ENCODE measurements around the gene RGMB. TPM values are rescaled to one million over a fixed set of nuclear protein-coding genes. Genes with fewer than 3 reads are reported as not detected.

RGMB gene
- total RNA-seq, 1 donor from 2014 or later, result 98.3 TPM

DNA sequence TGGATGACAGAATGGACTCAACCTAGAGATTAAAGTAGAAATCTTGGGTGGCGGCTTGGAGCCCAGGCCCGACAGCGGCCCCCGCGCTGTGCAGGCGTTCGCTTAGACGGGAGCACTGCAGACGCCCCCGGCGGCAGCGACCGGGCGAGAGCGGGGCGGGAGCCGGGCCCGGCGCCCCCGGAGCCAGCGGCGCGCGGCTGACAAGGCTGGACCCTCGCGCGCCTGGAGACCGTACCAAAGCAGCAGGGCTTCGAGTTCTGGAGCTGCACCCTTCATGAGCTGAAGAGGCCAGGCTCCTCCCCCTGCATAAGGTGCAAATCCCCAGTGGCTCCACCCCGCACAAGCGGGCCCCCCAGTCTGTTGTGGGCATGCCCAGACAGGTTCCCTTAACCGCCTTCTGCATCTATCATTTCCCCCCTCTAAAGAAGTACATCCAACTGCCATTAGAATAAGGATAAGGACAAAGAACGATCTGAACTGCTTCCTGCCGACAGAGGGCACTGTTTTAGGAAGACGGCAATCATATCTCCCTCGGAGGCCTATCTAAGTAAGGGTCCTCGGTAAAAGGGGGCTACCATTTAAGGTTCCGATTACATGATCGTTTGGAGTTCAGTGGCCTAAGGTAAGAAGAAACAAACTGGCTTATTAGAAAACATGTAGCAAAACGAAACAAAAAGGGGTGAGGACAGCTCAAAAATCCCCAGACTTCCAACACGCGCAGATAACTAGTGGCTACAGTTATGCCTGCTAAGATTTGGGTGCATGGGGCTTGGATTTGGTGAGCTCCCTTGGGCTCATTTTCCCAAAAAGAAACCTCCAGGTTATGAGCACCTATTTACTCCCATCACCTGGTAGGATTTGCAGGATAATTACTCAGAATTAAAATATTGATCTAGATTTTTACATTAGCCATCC is 66.3 kb downstream of the RGMB start:
- H3K9me3 Mint-ChIP-seq, result peaks cover 3% of the 10 kb centered on the region
- H3K4me1 Mint-ChIP-seq, result no peaks in the 10 kb centered on the region
- TF ChIP-seq, protein P1, sequence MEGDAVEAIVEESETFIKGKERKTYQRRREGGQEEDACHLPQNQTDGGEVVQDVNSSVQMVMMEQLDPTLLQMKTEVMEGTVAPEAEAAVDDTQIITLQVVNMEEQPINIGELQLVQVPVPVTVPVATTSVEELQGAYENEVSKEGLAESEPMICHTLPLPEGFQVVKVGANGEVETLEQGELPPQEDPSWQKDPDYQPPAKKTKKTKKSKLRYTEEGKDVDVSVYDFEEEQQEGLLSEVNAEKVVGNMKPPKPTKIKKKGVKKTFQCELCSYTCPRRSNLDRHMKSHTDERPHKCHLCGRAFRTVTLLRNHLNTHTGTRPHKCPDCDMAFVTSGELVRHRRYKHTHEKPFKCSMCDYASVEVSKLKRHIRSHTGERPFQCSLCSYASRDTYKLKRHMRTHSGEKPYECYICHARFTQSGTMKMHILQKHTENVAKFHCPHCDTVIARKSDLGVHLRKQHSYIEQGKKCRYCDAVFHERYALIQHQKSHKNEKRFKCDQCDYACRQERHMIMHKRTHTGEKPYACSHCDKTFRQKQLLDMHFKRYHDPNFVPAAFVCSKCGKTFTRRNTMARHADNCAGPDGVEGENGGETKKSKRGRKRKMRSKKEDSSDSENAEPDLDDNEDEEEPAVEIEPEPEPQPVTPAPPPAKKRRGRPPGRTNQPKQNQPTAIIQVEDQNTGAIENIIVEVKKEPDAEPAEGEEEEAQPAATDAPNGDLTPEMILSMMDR (conservative IDR thresholded peaks at IDR 0.05), result no peak
- H3K36me3 Mint-ChIP-seq (ENCODE audit: low read depth), result peaks cover 2% of the 10 kb centered on the region
- no peak overlapping the region for H3K27ac Mint-ChIP-seq (ENCODE audit: unreplicated experiment)
- H3K27me3 Mint-ChIP-seq (ENCODE audit: low read depth), result no peaks in the 10 kb centered on the region
- no peak for DNase-seq (ENCODE audit: low read depth, low spot score)
- H3K4me3 Mint-ChIP-seq, result no peak overlapping the region

DNA sequence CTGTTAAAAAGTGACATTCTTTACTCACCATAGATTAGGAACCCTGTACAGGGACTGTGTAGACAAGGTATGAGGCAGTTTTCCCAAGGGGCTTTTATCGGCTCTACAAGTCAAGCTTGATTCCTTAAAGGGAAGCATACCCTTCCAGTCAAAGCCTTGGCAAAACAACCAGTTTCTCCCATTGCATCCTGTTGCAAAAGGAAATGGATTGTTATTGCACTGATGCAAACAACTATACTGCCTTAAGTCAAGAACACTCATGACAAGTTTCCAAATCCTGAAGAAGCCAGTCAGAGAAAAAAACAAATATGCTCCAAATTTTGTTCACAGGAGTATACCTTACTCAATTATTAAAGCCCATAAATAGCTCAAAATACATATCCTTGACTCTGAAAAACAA is 67.5 kb downstream of the RGMB start:
- H3K36me3 Mint-ChIP-seq (ENCODE audit: low read depth), result peaks cover 6% of the 10 kb centered on the region
- no peaks in the 10 kb centered on the region for H3K27me3 Mint-ChIP-seq (ENCODE audit: low read depth)
- H3K4me1 Mint-ChIP-seq, result no peaks in the 10 kb centered on the region
- peaks cover 8% of the 10 kb centered on the region for H3K9me3 Mint-ChIP-seq
- no peak overlapping the region for H3K27ac Mint-ChIP-seq (ENCODE audit: unreplicated experiment)
- no peak overlapping the region for H3K4me3 Mint-ChIP-seq
- TF ChIP-seq, protein P1 (conservative IDR thresholded peaks at IDR 0.05), result no peak
- DNase-seq (ENCODE audit: low read depth, low spot score), result no peak

DNA sequence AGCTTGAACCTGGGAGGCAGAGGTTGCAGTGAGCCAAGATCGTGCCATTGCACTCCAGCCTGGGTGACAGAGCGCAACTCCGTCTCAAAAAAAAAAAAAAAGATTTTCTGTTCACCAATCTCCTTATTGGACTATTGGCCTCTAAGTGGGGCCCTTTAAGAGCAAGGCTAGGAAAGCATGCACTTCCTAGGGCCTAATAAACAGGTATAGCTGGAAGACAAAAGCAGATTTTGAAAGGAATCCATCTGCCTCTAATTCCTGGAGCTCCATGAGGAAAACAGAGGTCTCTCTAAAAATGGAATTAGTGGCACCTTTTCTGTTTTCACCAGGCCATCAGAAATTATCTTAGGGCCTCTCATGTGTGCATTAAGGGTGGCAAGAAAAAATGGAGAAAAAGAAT is 70.0 kb downstream of the RGMB start:
- Mint-ChIP-seq H3K27ac (ENCODE audit: unreplicated experiment) (no peak overlapping the region), H3K4me1 (no peaks in the 10 kb centered on the region), H3K4me3 (no peak overlapping the region), H3K36me3 (ENCODE audit: low read depth) (peaks cover 4% of the 10 kb centered on the region), H3K9me3 (peaks cover 8% of the 10 kb centered on the region), H3K27me3 (ENCODE audit: low read depth) (no peaks in the 10 kb centered on the region)
- TF ChIP-seq, protein P1 (conservative IDR thresholded peaks at IDR 0.05), result no peak
- DNase-seq (ENCODE audit: low read depth, low spot score), result no peak

DNA sequence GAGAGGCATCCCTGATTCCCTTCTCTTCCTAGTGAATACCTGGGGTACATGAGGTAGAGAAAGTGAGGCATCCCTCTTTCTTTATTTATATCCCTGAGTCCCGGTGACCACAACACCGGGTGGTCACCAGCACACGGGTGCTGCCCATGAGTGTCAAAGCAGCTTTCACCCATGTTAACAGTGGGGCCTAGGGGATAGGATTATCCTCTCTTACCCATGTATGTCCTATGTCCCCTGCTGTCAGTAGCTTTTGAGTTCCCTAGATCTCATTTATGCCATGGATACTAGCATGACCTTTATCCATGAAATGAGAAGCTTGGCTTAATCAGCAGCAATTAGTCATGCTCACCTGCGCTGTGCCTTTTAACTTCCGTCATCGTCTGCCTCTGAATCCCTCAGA is 71.4 kb downstream of the RGMB start:
- no peak for DNase-seq (ENCODE audit: low read depth, low spot score)
- TF ChIP-seq, protein P1 (conservative IDR thresholded peaks at IDR 0.05), result no peak
- Mint-ChIP-seq H3K4me3 (no peak overlapping the region), H3K9me3 (peaks cover 6% of the 10 kb centered on the region), H3K4me1 (no peaks in the 10 kb centered on the region), H3K27me3 (ENCODE audit: low read depth) (no peaks in the 10 kb centered on the region), H3K27ac (ENCODE audit: unreplicated experiment) (no peak overlapping the region), H3K36me3 (ENCODE audit: low read depth) (peaks cover 4% of the 10 kb centered on the region)

DNA sequence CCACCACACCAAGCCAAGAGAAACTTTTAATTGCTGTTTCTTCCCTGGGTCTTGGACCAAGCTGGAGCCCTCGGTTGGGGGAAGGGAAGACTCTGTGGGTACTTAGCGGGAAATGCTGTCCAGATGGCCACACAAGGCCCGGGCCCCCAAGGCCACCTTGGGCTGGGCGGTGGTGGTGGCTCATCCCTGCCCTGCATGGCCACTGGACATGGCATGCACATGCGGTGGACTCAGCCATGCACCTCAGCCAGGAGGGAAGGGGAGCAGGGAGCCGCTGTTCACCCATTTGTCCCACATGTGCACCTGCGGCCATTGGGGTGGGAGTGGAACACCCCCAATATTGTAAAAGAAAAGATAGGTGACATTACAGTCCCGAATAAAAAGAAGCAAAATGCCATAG is 72.4 kb downstream of the RGMB start:
- TF ChIP-seq, protein P1 (conservative IDR thresholded peaks at IDR 0.05), result no peak
- H3K4me3 Mint-ChIP-seq, result no peak overlapping the region
- DNase-seq (ENCODE audit: low read depth, low spot score), result no peak

More for the DNA sequence above, 72.4 kb downstream of the RGMB start:
- peaks cover 4% of the 10 kb centered on the region for H3K36me3 Mint-ChIP-seq (ENCODE audit: low read depth)
- no peak overlapping the region for H3K27ac Mint-ChIP-seq (ENCODE audit: unreplicated experiment)
- no peaks in the 10 kb centered on the region for H3K4me1 Mint-ChIP-seq
- no peaks in the 10 kb centered on the region for H3K27me3 Mint-ChIP-seq (ENCODE audit: low read depth)
- H3K9me3 Mint-ChIP-seq, result peaks cover 5% of the 10 kb centered on the region

Other genes starting within 250 kb of the RGMB start
- gene CHD1, start 155.3 kb downstream of the RGMB start, total RNA-seq, result 72.0 and 75.3 TPM in 2 replicates

All from neural crest cell (in vitro differentiated cells).